ENCODE measurements around the gene NCAPG2.

The NCAPG2 gene

DNA sequence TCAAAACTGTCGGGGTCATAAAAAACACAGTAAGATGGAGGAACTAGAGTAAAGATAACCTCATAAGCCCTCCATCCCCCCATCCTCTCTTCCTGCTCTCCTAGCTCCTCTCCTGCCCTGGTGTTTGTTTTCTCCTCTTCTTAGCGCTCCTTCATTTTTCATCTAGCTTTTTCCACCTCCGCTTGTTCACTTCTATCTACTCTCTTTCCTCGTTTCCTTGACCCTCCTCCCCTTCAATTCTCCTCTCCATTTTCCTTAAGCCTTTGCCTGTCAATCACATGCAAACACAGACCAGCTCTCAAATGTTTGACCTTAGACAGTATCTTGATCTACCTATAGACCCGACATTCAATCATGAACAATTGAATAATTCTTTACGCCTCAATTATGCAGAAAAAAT is 10.0 kb downstream of the NCAPG2 start:
- Histone ChIP-seq H3K27me3 (replicated peaks; ENCODE audit: insufficient read depth, low read length) (no peaks in the 10 kb centered on the region), H3K9ac (ENCODE audit: low read length) (no peak overlapping the region), H2AFZ (ENCODE audit: low read length) (no peak overlapping the region), H3K36me3 (replicated peaks; ENCODE audit: insufficient read depth, low read length) (peaks cover 25% of the 10 kb centered on the region), H3K4me1 (ENCODE audit: low read length) (no peaks in the 10 kb centered on the region), H4K20me1 (ENCODE audit: insufficient read depth, low read length) (peaks cover 8% of the 10 kb centered on the region), H3K9me3 (replicated peaks; ENCODE audit: insufficient read depth, low read length) (no peaks in the 10 kb centered on the region), H3K27ac (ENCODE audit: low read length) (no peak overlapping the region), H3F3A (ENCODE audit: insufficient read depth, low read length) (no peaks in the 10 kb centered on the region), H3K4me2 (ENCODE audit: low read depth, low read length) (no peak overlapping the region), H3K4me3 (ENCODE audit: low read length) (no peak overlapping the region), H3K79me2 (ENCODE audit: low read length) (peaks cover 88% of the 10 kb centered on the region), H3K9me2 (replicated peaks; ENCODE audit: insufficient read depth, low read length) (no peaks in the 10 kb centered on the region)
- TF ChIP-seq EZH2 (optimal IDR thresholded peaks at IDR 0.05; ENCODE audit: low read depth, low read length) (no peak), EZH2phosphoT487 (IDR thresholded peaks at IDR 0.05; ENCODE audit: low read length) (no peak)
- TF ChIP-seq, protein P1, sequence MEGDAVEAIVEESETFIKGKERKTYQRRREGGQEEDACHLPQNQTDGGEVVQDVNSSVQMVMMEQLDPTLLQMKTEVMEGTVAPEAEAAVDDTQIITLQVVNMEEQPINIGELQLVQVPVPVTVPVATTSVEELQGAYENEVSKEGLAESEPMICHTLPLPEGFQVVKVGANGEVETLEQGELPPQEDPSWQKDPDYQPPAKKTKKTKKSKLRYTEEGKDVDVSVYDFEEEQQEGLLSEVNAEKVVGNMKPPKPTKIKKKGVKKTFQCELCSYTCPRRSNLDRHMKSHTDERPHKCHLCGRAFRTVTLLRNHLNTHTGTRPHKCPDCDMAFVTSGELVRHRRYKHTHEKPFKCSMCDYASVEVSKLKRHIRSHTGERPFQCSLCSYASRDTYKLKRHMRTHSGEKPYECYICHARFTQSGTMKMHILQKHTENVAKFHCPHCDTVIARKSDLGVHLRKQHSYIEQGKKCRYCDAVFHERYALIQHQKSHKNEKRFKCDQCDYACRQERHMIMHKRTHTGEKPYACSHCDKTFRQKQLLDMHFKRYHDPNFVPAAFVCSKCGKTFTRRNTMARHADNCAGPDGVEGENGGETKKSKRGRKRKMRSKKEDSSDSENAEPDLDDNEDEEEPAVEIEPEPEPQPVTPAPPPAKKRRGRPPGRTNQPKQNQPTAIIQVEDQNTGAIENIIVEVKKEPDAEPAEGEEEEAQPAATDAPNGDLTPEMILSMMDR (IDR thresholded peaks at IDR 0.05; ENCODE audit: low read length), result no peak
- no peak for DNase-seq

DNA sequence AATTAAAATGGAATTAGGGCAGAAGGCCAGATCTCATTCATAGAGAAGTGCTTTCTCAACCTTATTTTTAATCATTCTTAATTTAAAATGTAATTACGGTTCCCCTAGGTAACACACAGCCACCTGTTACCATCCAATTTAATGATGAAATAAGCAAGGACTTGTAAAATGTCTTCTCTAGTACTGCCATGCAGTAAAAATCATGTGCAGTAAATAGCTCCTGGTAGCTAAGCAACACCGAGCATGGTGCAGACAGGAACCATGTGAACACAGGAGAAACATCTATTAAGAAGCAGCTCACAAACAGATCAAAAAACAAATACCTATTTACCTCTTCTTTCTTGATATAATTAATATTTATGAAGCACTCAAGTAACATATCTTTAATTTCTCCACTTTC is 15.1 kb downstream of the NCAPG2 start:
- peaks cover 57% of the 10 kb centered on the region for H3K79me2 ChIP-seq (ENCODE audit: low read length)
- no peaks in the 10 kb centered on the region for H3K4me1 ChIP-seq (ENCODE audit: low read length)
- H3K9me3 ChIP-seq (replicated peaks; ENCODE audit: insufficient read depth, low read length), result no peaks in the 10 kb centered on the region
- H3K36me3 ChIP-seq (replicated peaks; ENCODE audit: insufficient read depth, low read length), result peaks cover 44% of the 10 kb centered on the region
- H3K27me3 ChIP-seq (replicated peaks; ENCODE audit: insufficient read depth, low read length), result no peaks in the 10 kb centered on the region
- H3K9me2 ChIP-seq (replicated peaks; ENCODE audit: insufficient read depth, low read length), result no peaks in the 10 kb centered on the region
- no peak overlapping the region for H3K4me2 ChIP-seq (ENCODE audit: low read depth, low read length)
- TF ChIP-seq EZH2 (optimal IDR thresholded peaks at IDR 0.05; ENCODE audit: low read depth, low read length) (no peak), EZH2phosphoT487 (IDR thresholded peaks at IDR 0.05; ENCODE audit: low read length) (no peak)
- TF ChIP-seq, protein P1 (IDR thresholded peaks at IDR 0.05; ENCODE audit: low read length), result no peak
- no peak overlapping the region for H3K4me3 ChIP-seq (ENCODE audit: low read length)
- DNase-seq, result no peak
- H2AFZ ChIP-seq (ENCODE audit: low read length), result no peak overlapping the region
- H3K27ac ChIP-seq (ENCODE audit: low read length), result no peak overlapping the region
- no peaks in the 10 kb centered on the region for H3F3A ChIP-seq (ENCODE audit: insufficient read depth, low read length)
- no peaks in the 10 kb centered on the region; the same call in 1 of the 2 replicates for H4K20me1 ChIP-seq (ENCODE audit: insufficient read depth, low read length)
- no peak overlapping the region for H3K9ac ChIP-seq (ENCODE audit: low read length)

DNA sequence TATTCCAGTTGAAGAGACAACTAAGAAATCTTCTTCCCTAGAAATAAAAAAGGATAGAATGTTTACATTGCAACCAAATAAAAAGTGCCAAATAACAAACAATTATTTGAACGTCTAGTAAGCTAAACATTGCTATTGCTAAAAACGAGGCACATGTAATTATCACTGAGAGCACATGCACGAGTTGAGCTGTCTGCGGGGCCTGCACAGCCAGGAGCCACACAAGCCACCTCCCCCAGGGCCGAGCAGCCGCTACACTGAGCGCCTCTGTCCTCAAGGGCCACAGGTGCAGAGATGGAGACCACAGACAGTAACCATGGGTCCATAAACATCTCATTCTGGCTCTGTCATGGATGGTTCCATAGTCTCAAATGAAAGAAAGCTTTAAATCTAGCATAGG is 17.2 kb downstream of the NCAPG2 start:
- H3K4me2 ChIP-seq (ENCODE audit: low read depth, low read length), result no peak overlapping the region
- peaks cover 37% of the 10 kb centered on the region for H3K79me2 ChIP-seq (ENCODE audit: low read length)
- H3K27ac ChIP-seq (ENCODE audit: low read length), result no peak overlapping the region
- H3K4me1 ChIP-seq (ENCODE audit: low read length), result no peaks in the 10 kb centered on the region
- peaks cover 48% of the 10 kb centered on the region for H3K36me3 ChIP-seq (replicated peaks; ENCODE audit: insufficient read depth, low read length)
- no peak for DNase-seq
- H3K27me3 ChIP-seq (replicated peaks; ENCODE audit: insufficient read depth, low read length), result no peaks in the 10 kb centered on the region
- H4K20me1 ChIP-seq (ENCODE audit: insufficient read depth, low read length), result no peaks in the 10 kb centered on the region
- no peak overlapping the region for H3K4me3 ChIP-seq (ENCODE audit: low read length)
- TF ChIP-seq, protein P1 (IDR thresholded peaks at IDR 0.05; ENCODE audit: low read length), result no peak
- TF ChIP-seq EZH2phosphoT487 (IDR thresholded peaks at IDR 0.05; ENCODE audit: low read length) (no peak), EZH2 (optimal IDR thresholded peaks at IDR 0.05; ENCODE audit: low read depth, low read length) (no peak)
- no peak overlapping the region for H3K9ac ChIP-seq (ENCODE audit: low read length)
- H3F3A ChIP-seq (ENCODE audit: insufficient read depth, low read length), result no peaks in the 10 kb centered on the region
- no peak overlapping the region for H2AFZ ChIP-seq (ENCODE audit: low read length)
- H3K9me2 ChIP-seq (replicated peaks; ENCODE audit: insufficient read depth, low read length), result no peaks in the 10 kb centered on the region
- no peaks in the 10 kb centered on the region for H3K9me3 ChIP-seq (replicated peaks; ENCODE audit: insufficient read depth, low read length)

Data from MM.1S (cell line).